Mucosa of descending colon (tissue), 3 donors: Measurements from ENCODE around the gene FIGLA. TPM values are rescaled to one million over a fixed set of nuclear protein-coding genes. Genes with fewer than 3 reads are reported as not detected.

Source experiments
- ATAC-seq: fragments of 200-7000 bp; cut with Tn5 transposase; one replicate; pipeline ENCODE4 v1.9.1; 2020; ENCODE audit warnings: mild to moderate bottlenecking, moderate library complexity
- DNase-seq, 3 donors: peaks; one replicate each; pipeline ENCODE4 v3.0.0-alpha.2; 2020
- H3K36me3 ChIP-seq: fragments of 200-600 bp; one replicate; pipeline ENCODE4 v1.8.0; 2021; ENCODE audit warnings: low read depth, mild to moderate bottlenecking
- H3K4me1 ChIP-seq: fragments of 200-600 bp; one replicate; pipeline ENCODE4 v1.8.0; 2021; ENCODE audit warnings: low read depth, mild to moderate bottlenecking
- H3K4me3 ChIP-seq: fragments of 200-600 bp; one replicate; pipeline ENCODE4 v1.8.0; 2021; ENCODE audit warnings: mild to moderate bottlenecking
- H3K9me3 ChIP-seq: fragments of 200-600 bp; one replicate; pipeline ENCODE4 v1.8.0; 2021; ENCODE audit warnings: mild to moderate bottlenecking
- CTCF ChIP-seq: fragments of 200-600 bp; IDR thresholded peaks from one replicate; pipeline ENCODE4 v1.8.0; 2022; ENCODE audit warnings: antibody characterized with exemption, mild to moderate bottlenecking
- intact Hi-C, 2 donors: fragments of 100-400 bp; cut with DNase I in 1 of 2; cut with micrococcal nuclease in 1 of 2; formaldehyde crosslinking; loops; one replicate each; pipeline versions ENCODE4 v1.11.0 to v1.11.1; 2022; cut with DNase I, micrococcal nuclease
- total RNA-seq, 3 donors: library from RNA; stranded (reverse); fragmentation: NEBNext Ultra II Directional in 2 of 3; extraction: Animal tissue kit (Norgen Biotek cat#: 25700) in 2 of 3; gene quantifications; one replicate each; pipeline versions ENCODE4 v1.2.1 to v1.2.4, GENCODE V29; 2021 to 2023
- donor health status: DM: no; HTN: no; CAD: no; lungs with moderate emphysema.
- donor health status: DM: no; HTN: no; CAD: no.
- donor health status: DM: no; HTN: yes; CAD: no.

FIGLA gene
- total RNA-seq, 3 donors from 2014 or later = not detected

GRCh38 chr2:70753902-70754301 is 36.5 kb downstream of the FIGLA start:
- H3K9me3 ChIP-seq = no peaks in the 10 kb centered on the region
- no peaks in the 10 kb centered on the region for H3K4me1 ChIP-seq
- ATAC-seq = no peak
- no peak overlapping the region for H3K4me3 ChIP-seq
- TF ChIP-seq CTCF = no peak
- intact Hi-C loops = no loop called here
- no peak for DNase-seq
- H3K36me3 ChIP-seq = no peaks in the 10 kb centered on the region

- no peaks in the 10 kb centered on the region for H3K36me3 ChIP-seq
- TF ChIP-seq CTCF = no peak
- no peaks in the 10 kb centered on the region for H3K4me1 ChIP-seq
- DNase-seq = no peak
- no peak overlapping the region for H3K4me3 ChIP-seq
- no peak for ATAC-seq
- H3K9me3 ChIP-seq = no peaks in the 10 kb centered on the region
- intact Hi-C loops = no loop called here
These were observed 37.4 kb downstream of the FIGLA start for GRCh38 chr2:70753031-70753430.

- no peaks in the 10 kb centered on the region for H3K9me3 ChIP-seq
- intact Hi-C loops = no loop called here
- ATAC-seq = no peak
- no peaks in the 10 kb centered on the region for H3K4me1 ChIP-seq
- TF ChIP-seq CTCF = no peak
- no peak overlapping the region for H3K4me3 ChIP-seq
- DNase-seq = no peak
- H3K36me3 ChIP-seq = no peaks in the 10 kb centered on the region
These were observed 38.0 kb downstream of the FIGLA start for GRCh38 chr2:70752396-70752795.

GRCh38 chr2:70751881-70752280 is 38.6 kb downstream of the FIGLA start:
- H3K4me3 ChIP-seq = no peak overlapping the region
- H3K4me1 ChIP-seq = no peaks in the 10 kb centered on the region
- H3K9me3 ChIP-seq = no peaks in the 10 kb centered on the region
- DNase-seq (no peak), ATAC-seq (no peak)
- H3K36me3 ChIP-seq = no peaks in the 10 kb centered on the region
- TF ChIP-seq CTCF = no peak
- intact Hi-C loops = no loop called here

- ATAC-seq (no peak), DNase-seq (no peak)
- intact Hi-C loops = no loop called here
- no peaks in the 10 kb centered on the region for H3K36me3 ChIP-seq
- H3K9me3 ChIP-seq = no peaks in the 10 kb centered on the region
- no peak overlapping the region for H3K4me3 ChIP-seq
- TF ChIP-seq CTCF = no peak
- no peaks in the 10 kb centered on the region for H3K4me1 ChIP-seq
These were observed 40.1 kb downstream of the FIGLA start for GRCh38 chr2:70750320-70750719.
